ENCODE results near the gene CD83. TPM values are rescaled to one million over a fixed set of nuclear protein-coding genes. Genes with fewer than 3 reads are reported as not detected.

CD83 gene
- total RNA-seq, 1 experiment from 2014 or later: 1.0 TPM

DNA sequence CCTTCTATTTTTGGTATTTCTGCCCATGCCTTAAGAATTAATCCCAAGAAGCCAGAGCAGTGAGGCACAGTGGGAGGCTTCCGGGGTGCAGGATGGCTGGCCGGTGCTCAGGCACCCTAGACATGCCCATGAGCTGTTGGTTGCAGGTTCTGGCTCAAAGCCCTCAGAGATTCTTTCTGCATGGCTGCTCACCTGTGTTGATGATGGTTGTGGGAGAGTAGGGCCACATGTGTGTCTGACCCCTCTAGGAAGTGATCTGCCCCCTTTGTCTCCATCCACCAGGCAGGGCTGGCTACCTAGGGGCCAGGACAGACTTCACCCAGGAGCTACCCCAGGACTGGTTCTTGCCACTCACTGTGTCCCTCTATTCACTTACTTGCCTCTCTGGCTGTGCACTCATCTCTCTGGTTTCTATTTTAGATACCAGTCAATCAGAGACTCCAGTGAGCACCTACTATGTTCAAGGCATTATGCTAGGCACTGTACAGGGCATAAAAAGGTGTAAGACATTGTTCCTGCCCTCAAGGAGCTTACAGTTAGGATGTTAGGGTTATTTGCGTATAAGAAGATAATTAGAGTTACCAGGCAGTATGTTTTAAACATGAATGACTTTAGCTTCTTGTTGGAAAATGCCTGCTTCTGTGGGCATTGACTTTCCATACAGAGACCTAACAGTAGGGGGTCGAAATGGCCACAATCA is 16.8 kb downstream of the CD83 start:
- no peak for TF ChIP-seq CTCF (IDR thresholded peaks at IDR 0.05; ENCODE audit: insufficient read depth in 1 of 2, low read depth in 1 of 2, low read length in 1 of 2, severe bottlenecking in 1 of 2, unreplicated experiment in 1 of 2)
- H3K36me3 Mint-ChIP-seq (ENCODE audit: insufficient read depth, unreplicated experiment): no peaks in the 10 kb centered on the region
- H3K4me1 Mint-ChIP-seq (ENCODE audit: low read depth, unreplicated experiment): no peaks in the 10 kb centered on the region
- Histone ChIP-seq H3K4me3 (ENCODE audit: low read depth, low read length) (no peak overlapping the region), H3K4me1 (no peaks in the 10 kb centered on the region), H3K27me3 (replicated peaks; ENCODE audit: control insufficient read depth, insufficient read depth, low read length) (no peaks in the 10 kb centered on the region), H3K36me3 (ENCODE audit: control insufficient read depth, insufficient read depth, low read length) (no peaks in the 10 kb centered on the region), H3K9me3 (no peaks in the 10 kb centered on the region)
- H3K9me3 Mint-ChIP-seq (ENCODE audit: unreplicated experiment): peaks cover 3% of the 10 kb centered on the region
- ChIA-PET CTCF (no interaction called here), POLR2A (no interaction called here)
- no peaks in the 10 kb centered on the region for H3K27me3 Mint-ChIP-seq (ENCODE audit: insufficient read depth, unreplicated experiment)
- no peak overlapping the region for H3K27ac Mint-ChIP-seq (ENCODE audit: unreplicated experiment)
- H3K4me3 Mint-ChIP-seq (ENCODE audit: unreplicated experiment): no peak overlapping the region
- BruUV-seq (replicated peaks): no TSS peak
- intact Hi-C loops (cut with micrococcal nuclease; ENCODE audit: unreplicated experiment): no loop called here
- no peak for DNase-seq

- Mint-ChIP-seq H3K27me3 (ENCODE audit: insufficient read depth, unreplicated experiment) (peaks cover 5% of the 10 kb centered on the region), H3K36me3 (ENCODE audit: insufficient read depth, unreplicated experiment) (no peaks in the 10 kb centered on the region), H3K4me1 (ENCODE audit: low read depth, unreplicated experiment) (no peaks in the 10 kb centered on the region), H3K4me3 (ENCODE audit: unreplicated experiment) (no peak overlapping the region), H3K9me3 (ENCODE audit: unreplicated experiment) (peaks cover 12% of the 10 kb centered on the region), H3K27ac (ENCODE audit: unreplicated experiment) (no peak overlapping the region)
- no peak for DNase-seq
- BruUV-seq (replicated peaks): no TSS peak
- ChIA-PET POLR2A (no interaction called here), CTCF (no interaction called here)
- TF ChIP-seq CTCF (IDR thresholded peaks at IDR 0.05; ENCODE audit: insufficient read depth in 1 of 2, low read depth in 1 of 2, low read length in 1 of 2, severe bottlenecking in 1 of 2, unreplicated experiment in 1 of 2): no peak
- Histone ChIP-seq H3K4me1 (no peaks in the 10 kb centered on the region), H3K4me3 (ENCODE audit: low read depth, low read length) (no peak overlapping the region), H3K36me3 (ENCODE audit: control insufficient read depth, insufficient read depth, low read length) (no peaks in the 10 kb centered on the region), H3K9me3 (no peaks in the 10 kb centered on the region), H3K27me3 (replicated peaks; ENCODE audit: control insufficient read depth, insufficient read depth, low read length) (no peaks in the 10 kb centered on the region)
- intact Hi-C loops (cut with micrococcal nuclease; ENCODE audit: unreplicated experiment): no loop called here
Measured at GRCh38 chr6:14135893-14136539, 18.4 kb downstream of the CD83 start.

- H3K36me3 ChIP-seq (ENCODE audit: control insufficient read depth, insufficient read depth, low read length): no peaks in the 10 kb centered on the region
- no peaks in the 10 kb centered on the region for H3K4me1 ChIP-seq
- no TSS peak for BruUV-seq (replicated peaks)
- no peak overlapping the region for H3K4me3 ChIP-seq (ENCODE audit: low read depth, low read length)
- no peaks in the 10 kb centered on the region for H3K27me3 ChIP-seq (replicated peaks; ENCODE audit: control insufficient read depth, insufficient read depth, low read length)
- no peak for DNase-seq
- ChIA-PET POLR2A (no interaction called here), CTCF (no interaction called here)
- Mint-ChIP-seq H3K27ac (ENCODE audit: unreplicated experiment) (no peak overlapping the region), H3K4me1 (ENCODE audit: low read depth, unreplicated experiment) (no peaks in the 10 kb centered on the region), H3K27me3 (ENCODE audit: insufficient read depth, unreplicated experiment) (peaks cover 5% of the 10 kb centered on the region), H3K4me3 (ENCODE audit: unreplicated experiment) (no peak overlapping the region), H3K36me3 (ENCODE audit: insufficient read depth, unreplicated experiment) (peaks cover 5% of the 10 kb centered on the region), H3K9me3 (ENCODE audit: unreplicated experiment) (peaks cover 12% of the 10 kb centered on the region)
- no peaks in the 10 kb centered on the region for H3K9me3 ChIP-seq
- intact Hi-C loops (cut with micrococcal nuclease; ENCODE audit: unreplicated experiment): no loop called here
- no peak for TF ChIP-seq CTCF (IDR thresholded peaks at IDR 0.05; ENCODE audit: insufficient read depth in 1 of 2, low read depth in 1 of 2, low read length in 1 of 2, severe bottlenecking in 1 of 2, unreplicated experiment in 1 of 2)
Measured at GRCh38 chr6:14138701-14139215, 21.2 kb downstream of the CD83 start.

Measured in Caco-2 (cell line).